Measurements from ENCODE around the gene RANBP17.

The RANBP17 gene

GRCh38 chr5:171158581-171158980, 296.8 kb downstream of the RANBP17 start:
- H3K4me2 ChIP-seq (ENCODE audit: low read length) = no peak overlapping the region
- no peaks in the 10 kb centered on the region for H4K20me1 ChIP-seq (ENCODE audit: control insufficient read depth, insufficient read depth, low read depth, low read length)
- no peaks in the 10 kb centered on the region for H3K79me2 ChIP-seq (ENCODE audit: control insufficient read depth, low read length)
- no peaks in the 10 kb centered on the region for H3F3A ChIP-seq (ENCODE audit: control insufficient read depth, insufficient read depth)
- H3K27me3 ChIP-seq (ENCODE audit: control insufficient read depth, low read length) = peaks cover 5% of the 10 kb centered on the region; the same call in 1 of the 2 replicates
- no peak for TF ChIP-seq CTCF (IDR thresholded peaks at IDR 0.05; ENCODE audit: low read depth, low read length, poor library complexity, severe bottlenecking)
- TF ChIP-seq EZH2phosphoT487 (IDR thresholded peaks at IDR 0.05; ENCODE audit: borderline replicate concordance, low read length) = no peak
- H3K9me2 ChIP-seq (replicated peaks; ENCODE audit: control insufficient read depth, low read length) = no peaks in the 10 kb centered on the region
- H3K36me3 ChIP-seq (ENCODE audit: control insufficient read depth, low read length) = no peaks in the 10 kb centered on the region
- H3K9me3 ChIP-seq (ENCODE audit: control insufficient read depth, insufficient read depth, low read length) = no peaks in the 10 kb centered on the region
- no peak overlapping the region for H3K27ac ChIP-seq (ENCODE audit: low read depth, low read length)
- no peak overlapping the region for H3K4me3 ChIP-seq (ENCODE audit: low read length)
- H3K4me1 ChIP-seq (ENCODE audit: control insufficient read depth, low read length) = no peaks in the 10 kb centered on the region

- Histone ChIP-seq H4K20me1 (ENCODE audit: control insufficient read depth, insufficient read depth, low read depth, low read length) (no peaks in the 10 kb centered on the region), H3K27ac (ENCODE audit: low read depth, low read length) (no peak overlapping the region), H3K4me3 (ENCODE audit: low read length) (no peak overlapping the region), H3K9me3 (ENCODE audit: control insufficient read depth, insufficient read depth, low read length) (no peaks in the 10 kb centered on the region), H3K9me2 (replicated peaks; ENCODE audit: control insufficient read depth, low read length) (no peaks in the 10 kb centered on the region), H3K4me1 (ENCODE audit: control insufficient read depth, low read length) (no peaks in the 10 kb centered on the region), H3K79me2 (ENCODE audit: control insufficient read depth, low read length) (no peaks in the 10 kb centered on the region), H3K36me3 (ENCODE audit: control insufficient read depth, low read length) (no peaks in the 10 kb centered on the region), H3F3A (ENCODE audit: control insufficient read depth, insufficient read depth) (no peaks in the 10 kb centered on the region), H3K27me3 (ENCODE audit: control insufficient read depth, low read length) (peaks cover 11% of the 10 kb centered on the region), H3K4me2 (ENCODE audit: low read length) (no peak overlapping the region)
- TF ChIP-seq EZH2phosphoT487 (IDR thresholded peaks at IDR 0.05; ENCODE audit: borderline replicate concordance, low read length) = no peak
- no peak for TF ChIP-seq CTCF (IDR thresholded peaks at IDR 0.05; ENCODE audit: low read depth, low read length, poor library complexity, severe bottlenecking)
Observed at GRCh38 chr5:171162165-171162564, 300.3 kb downstream of the RANBP17 start.

GRCh38 chr5:171162596-171162995, 300.8 kb downstream of the RANBP17 start:
- no peaks in the 10 kb centered on the region for H3K36me3 ChIP-seq (ENCODE audit: control insufficient read depth, low read length)
- no peaks in the 10 kb centered on the region for H3K9me2 ChIP-seq (replicated peaks; ENCODE audit: control insufficient read depth, low read length)
- no peak overlapping the region for H3K4me2 ChIP-seq (ENCODE audit: low read length)
- peak; percentile 50 for TF ChIP-seq CTCF (IDR thresholded peaks at IDR 0.05; ENCODE audit: low read depth, low read length, poor library complexity, severe bottlenecking)
- no peak for TF ChIP-seq EZH2phosphoT487 (IDR thresholded peaks at IDR 0.05; ENCODE audit: borderline replicate concordance, low read length)
- no peaks in the 10 kb centered on the region for H3K9me3 ChIP-seq (ENCODE audit: control insufficient read depth, insufficient read depth, low read length)
- H3K4me1 ChIP-seq (ENCODE audit: control insufficient read depth, low read length) = no peaks in the 10 kb centered on the region
- H3F3A ChIP-seq (ENCODE audit: control insufficient read depth, insufficient read depth) = no peaks in the 10 kb centered on the region
- no peaks in the 10 kb centered on the region for H3K79me2 ChIP-seq (ENCODE audit: control insufficient read depth, low read length)
- no peaks in the 10 kb centered on the region for H4K20me1 ChIP-seq (ENCODE audit: control insufficient read depth, insufficient read depth, low read depth, low read length)
- H3K27me3 ChIP-seq (ENCODE audit: control insufficient read depth, low read length) = peaks cover 8% of the 10 kb centered on the region
- no peak overlapping the region for H3K4me3 ChIP-seq (ENCODE audit: low read length)
- no peak overlapping the region for H3K27ac ChIP-seq (ENCODE audit: low read depth, low read length)

Measured in DOHH2 (cell line).